Peyer's patch (tissue), 4 donors: ENCODE data around the gene GCLC. TPM values are rescaled to one million over a fixed set of nuclear protein-coding genes. Genes with fewer than 3 reads are reported as not detected.

ENCODE experiments used
- DNase-seq, 3 donors: peaks; one replicate each; pipeline ENCODE4 v3.0.0-alpha.2; 2017 to 2019
- H3K27ac ChIP-seq, 4 donors: fragments of 200-600 bp; sonication (generic); one replicate each; pipeline ENCODE4 v1.5.1; 2016 to 2019
- H3K27me3 ChIP-seq, 2 donors: fragments of 200-600 bp; sonication (generic); one replicate each; pipeline ENCODE4 v1.5.1; 2019
- H3K36me3 ChIP-seq, 3 donors: fragments of 200-600 bp; sonication (generic); one replicate each; pipeline ENCODE4 v1.5.1; 2016 to 2019
- H3K4me1 ChIP-seq, 4 donors: fragments of 200-600 bp; sonication (generic); one replicate each; pipeline ENCODE4 v1.5.1; 2016 to 2019
- H3K4me3 ChIP-seq, 4 donors: fragments of 200-600 bp; sonication (generic); 1 replicate in 3 of 4; 2 replicates in 1 of 4; pipeline ENCODE4 v1.5.1; 2016 to 2019; ENCODE audit warnings: mild to moderate bottlenecking in 1 of 4
- H3K9me3 ChIP-seq, 4 donors: fragments of 200-600 bp; sonication (generic); one replicate each; pipeline ENCODE4 v1.5.1; 2016 to 2019; ENCODE audit warnings: mild to moderate bottlenecking in 1 of 4
- POLR2A ChIP-seq, 2 donors: fragments of 450-650 bp; IDR thresholded peaks; one replicate each; pipeline ENCODE4 v1.5.1; 2017; ENCODE audit warnings: antibody characterized with exemption in 2 of 2, mild to moderate bottlenecking in 2 of 2, moderate library complexity in 2 of 2
- total RNA-seq, 4 donors: library from RNA; depleted of rRNA; stranded (reverse); fragments of >200 nt; gene quantifications; one replicate each; pipeline ENCODE4 v1.1.0, GENCODE V29; 2016
- TF ChIP-seq, protein P1 (sequence below), 6 experiments: fragments of 450-650 bp in 4 of 6; fragments of 200-600 bp in 2 of 6; sonication (generic) in 1 of 6; IDR thresholded peaks; one replicate each; pipeline ENCODE4 v1.5.1; 2017 to 2019; ENCODE audit warnings: antibody characterized with exemption in 6 of 6, mild to moderate bottlenecking in 3 of 6, moderate library complexity in 1 of 6

Gene GCLC
- total RNA-seq, 4 donors from 2014 or later: 77.5 to 143 (median 126) TPM

- TF ChIP-seq, protein P1, sequence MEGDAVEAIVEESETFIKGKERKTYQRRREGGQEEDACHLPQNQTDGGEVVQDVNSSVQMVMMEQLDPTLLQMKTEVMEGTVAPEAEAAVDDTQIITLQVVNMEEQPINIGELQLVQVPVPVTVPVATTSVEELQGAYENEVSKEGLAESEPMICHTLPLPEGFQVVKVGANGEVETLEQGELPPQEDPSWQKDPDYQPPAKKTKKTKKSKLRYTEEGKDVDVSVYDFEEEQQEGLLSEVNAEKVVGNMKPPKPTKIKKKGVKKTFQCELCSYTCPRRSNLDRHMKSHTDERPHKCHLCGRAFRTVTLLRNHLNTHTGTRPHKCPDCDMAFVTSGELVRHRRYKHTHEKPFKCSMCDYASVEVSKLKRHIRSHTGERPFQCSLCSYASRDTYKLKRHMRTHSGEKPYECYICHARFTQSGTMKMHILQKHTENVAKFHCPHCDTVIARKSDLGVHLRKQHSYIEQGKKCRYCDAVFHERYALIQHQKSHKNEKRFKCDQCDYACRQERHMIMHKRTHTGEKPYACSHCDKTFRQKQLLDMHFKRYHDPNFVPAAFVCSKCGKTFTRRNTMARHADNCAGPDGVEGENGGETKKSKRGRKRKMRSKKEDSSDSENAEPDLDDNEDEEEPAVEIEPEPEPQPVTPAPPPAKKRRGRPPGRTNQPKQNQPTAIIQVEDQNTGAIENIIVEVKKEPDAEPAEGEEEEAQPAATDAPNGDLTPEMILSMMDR (IDR thresholded peaks at IDR 0.05): peak in 2 of 6 experiments; percentile 13 to 45
- peak; percentile 42 to 68 for TF ChIP-seq POLR2A (IDR thresholded peaks at IDR 0.05)
- DNase-seq: peak; percentile 96 to 99 (median 99)
- no peaks in the 10 kb centered on the region for H3K36me3 ChIP-seq
- H3K9me3 ChIP-seq: no peaks in the 10 kb centered on the region
- no peaks in the 10 kb centered on the region for H3K27me3 ChIP-seq
- H3K4me3 ChIP-seq: peak overlapping the region; percentile 47 to 69 (median 53)
- H3K4me1 ChIP-seq: peaks cover 0 to 33% (median 0%) of the 10 kb centered on the region in 4 donors
- H3K27ac ChIP-seq: peak overlapping the region; percentile 58 to 81 (median 75)
Measured at GRCh38 chr6:53547811-53548496, 3.1 kb upstream of the GCLC start.

- H3K9me3 ChIP-seq: no peaks in the 10 kb centered on the region
- H3K4me3 ChIP-seq: peak overlapping the region; percentile 47 to 69 (median 53)
- no peak for DNase-seq
- peaks cover 0 to 39% (median 0%) of the 10 kb centered on the region in 4 donors for H3K4me1 ChIP-seq
- no peak for TF ChIP-seq POLR2A (IDR thresholded peaks at IDR 0.05)
- TF ChIP-seq, protein P1 (IDR thresholded peaks at IDR 0.05): no peak
- no peaks in the 10 kb centered on the region for H3K36me3 ChIP-seq
- H3K27ac ChIP-seq: peak overlapping the region; percentile 58 to 81 (median 75)
- no peaks in the 10 kb centered on the region for H3K27me3 ChIP-seq
Measured at GRCh38 chr6:53547166-53547810, 2.4 kb upstream of the GCLC start.

- Histone ChIP-seq H3K36me3 (no peaks in the 10 kb centered on the region), H3K27me3 (no peaks in the 10 kb centered on the region), H3K4me1 (peaks cover 0 to 49% (median 0%) of the 10 kb centered on the region in 4 donors), H3K4me3 (no peak overlapping the region), H3K9me3 (no peaks in the 10 kb centered on the region), H3K27ac (no peak overlapping the region)
- DNase-seq: no peak
- TF ChIP-seq, protein P1 (IDR thresholded peaks at IDR 0.05): no peak
- TF ChIP-seq POLR2A (IDR thresholded peaks at IDR 0.05): no peak
Measured at GRCh38 chr6:53546281-53546680, 1.4 kb upstream of the GCLC start.

DNA sequence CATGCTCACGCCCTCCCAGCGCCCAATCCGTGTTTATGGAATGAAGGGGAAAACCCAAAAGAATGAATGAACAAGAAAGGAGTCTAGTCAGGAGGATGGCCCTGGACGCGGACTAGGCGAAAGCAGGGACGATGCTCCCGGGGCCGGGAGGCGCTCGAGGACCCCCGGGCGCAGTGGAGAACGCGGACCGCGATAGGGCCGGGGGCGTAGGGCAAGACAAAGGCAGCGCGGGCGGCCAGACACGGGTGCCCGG lies 758 bp downstream of the GCLC start:
- Histone ChIP-seq H3K27ac (peak overlapping the region; percentile 94 to 96 (median 96)), H3K9me3 (no peaks in the 10 kb centered on the region), H3K4me1 (peaks cover 0 to 49% (median 0%) of the 10 kb centered on the region in 4 donors), H3K4me3 (peak overlapping the region; percentile 63 to 98 (median 94)), H3K36me3 (no peaks in the 10 kb centered on the region), H3K27me3 (no peaks in the 10 kb centered on the region)
- peak in 1 of 3 donors; percentile 50 for DNase-seq
- no peak for TF ChIP-seq POLR2A (IDR thresholded peaks at IDR 0.05)
- TF ChIP-seq, protein P1 (IDR thresholded peaks at IDR 0.05): no peak

DNA sequence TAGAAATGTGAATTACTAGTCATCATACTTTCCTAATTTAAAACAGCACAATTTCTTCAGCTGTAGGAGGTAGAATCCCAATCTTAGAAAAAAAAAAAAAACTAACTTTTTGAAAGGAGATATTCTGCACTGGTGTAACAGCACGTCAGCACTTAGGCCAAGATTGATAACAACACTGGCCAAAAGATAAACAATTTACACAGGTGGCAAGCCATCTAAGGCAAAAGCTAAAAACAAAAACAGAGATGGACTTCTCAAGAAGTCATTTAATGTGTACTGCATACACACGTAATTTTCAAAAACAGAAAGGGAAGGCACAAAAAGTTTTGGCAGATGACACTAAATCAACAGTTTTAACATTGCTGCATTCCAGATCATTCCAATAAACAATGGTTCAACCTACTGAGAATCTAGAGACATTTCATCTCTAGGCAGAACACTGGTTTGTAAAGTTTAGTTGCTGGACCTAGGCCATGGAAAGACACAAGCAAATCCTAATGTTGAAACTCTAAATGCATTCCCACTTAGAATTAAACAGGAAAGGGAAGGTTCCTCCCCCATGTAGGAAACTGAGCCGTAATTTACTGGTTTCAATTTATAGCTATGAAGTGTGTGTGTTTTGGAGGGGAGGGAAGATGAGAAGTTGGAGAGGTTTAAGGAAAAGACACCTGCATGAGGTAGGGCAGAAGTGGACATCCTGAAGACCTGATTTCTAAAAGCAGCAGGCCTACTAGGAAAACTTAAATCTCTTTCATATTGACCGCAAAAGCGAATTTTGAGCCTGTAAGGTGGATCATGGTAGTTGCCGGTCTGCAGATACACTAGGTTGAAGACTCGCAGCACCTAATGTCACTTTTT lies 1.3 kb downstream of the GCLC start:
- Histone ChIP-seq H3K27me3 (no peaks in the 10 kb centered on the region), H3K9me3 (no peaks in the 10 kb centered on the region), H3K27ac (peak overlapping the region; percentile 14 to 96 (median 95)), H3K36me3 (no peaks in the 10 kb centered on the region), H3K4me3 (peak overlapping the region; percentile 63 to 98 (median 94)), H3K4me1 (peaks cover 0 to 48% (median 0%) of the 10 kb centered on the region in 4 donors)
- no peak for DNase-seq
- no peak for TF ChIP-seq POLR2A (IDR thresholded peaks at IDR 0.05)
- TF ChIP-seq, protein P1 (IDR thresholded peaks at IDR 0.05): no peak
